ENCODE results near the gene STIP1.

STIP1 gene

GRCh38 chr11:64185693-64186491 lies at the start of gene STIP1:
STIP1 (plus strand) TSS chr11:64186171; CDS start chr11:64186262, 91 bp downstream.
- peak; percentile 100 for DNase-seq (ENCODE audit: low read depth)

- no peak for DNase-seq (ENCODE audit: low read depth)
These were observed 49.1 kb upstream of the STIP1 start for GRCh38 chr11:64136765-64137441.

- DNase-seq (ENCODE audit: low read depth) = no peak
These were observed 47.6 kb upstream of the STIP1 start for GRCh38 chr11:64138398-64138797.

- no peak for DNase-seq (ENCODE audit: low read depth)
These were observed 46.9 kb upstream of the STIP1 start for GRCh38 chr11:64139049-64139448.

- no peak for DNase-seq (ENCODE audit: low read depth)
These were observed 45.9 kb upstream of the STIP1 start for GRCh38 chr11:64140082-64140481.

GRCh38 chr11:64141081-64141783 lies 44.7 kb upstream of the STIP1 start:
- no peak for DNase-seq (ENCODE audit: low read depth)

- no peak for DNase-seq (ENCODE audit: low read depth)
These were observed 41.1 kb upstream of the STIP1 start for GRCh38 chr11:64144587-64145472.

GRCh38 chr11:64146036-64146955 lies 39.7 kb upstream of the STIP1 start:
- DNase-seq (ENCODE audit: low read depth) = no peak

- no peak for DNase-seq (ENCODE audit: low read depth)
These were observed 37.6 kb upstream of the STIP1 start for GRCh38 chr11:64148226-64148916.

GRCh38 chr11:64148917-64149617 lies 36.9 kb upstream of the STIP1 start:
- DNase-seq (ENCODE audit: low read depth) = no peak

GRCh38 chr11:64150051-64150450 lies 35.9 kb upstream of the STIP1 start:
- no peak for DNase-seq (ENCODE audit: low read depth)

GRCh38 chr11:64150481-64151239 lies 35.3 kb upstream of the STIP1 start:
- DNase-seq (ENCODE audit: low read depth) = no peak

GRCh38 chr11:64151337-64151736 lies 34.6 kb upstream of the STIP1 start:
- DNase-seq (ENCODE audit: low read depth) = no peak

GRCh38 chr11:64152841-64153691 lies 32.9 kb upstream of the STIP1 start:
- no peak for DNase-seq (ENCODE audit: low read depth)

- DNase-seq (ENCODE audit: low read depth) = no peak
These were observed 32.2 kb upstream of the STIP1 start for GRCh38 chr11:64153812-64154211.

GRCh38 chr11:64156235-64157011 lies 29.5 kb upstream of the STIP1 start:
- DNase-seq (ENCODE audit: low read depth) = no peak

Data from GM04503 (cell line).